GM18508 (cell line): ENCODE data around the gene KDM4B.

Source experiments
- ATAC-seq: cut with Tn5 transposase; IDR thresholded peaks from one replicate; pipeline ENCODE4 v1.9.1; 2021; ENCODE audit warnings: moderate number of reproducible peaks; ENCODE audit not compliant: insufficient read depth, unreplicated experiment

Gene KDM4B

DNA sequence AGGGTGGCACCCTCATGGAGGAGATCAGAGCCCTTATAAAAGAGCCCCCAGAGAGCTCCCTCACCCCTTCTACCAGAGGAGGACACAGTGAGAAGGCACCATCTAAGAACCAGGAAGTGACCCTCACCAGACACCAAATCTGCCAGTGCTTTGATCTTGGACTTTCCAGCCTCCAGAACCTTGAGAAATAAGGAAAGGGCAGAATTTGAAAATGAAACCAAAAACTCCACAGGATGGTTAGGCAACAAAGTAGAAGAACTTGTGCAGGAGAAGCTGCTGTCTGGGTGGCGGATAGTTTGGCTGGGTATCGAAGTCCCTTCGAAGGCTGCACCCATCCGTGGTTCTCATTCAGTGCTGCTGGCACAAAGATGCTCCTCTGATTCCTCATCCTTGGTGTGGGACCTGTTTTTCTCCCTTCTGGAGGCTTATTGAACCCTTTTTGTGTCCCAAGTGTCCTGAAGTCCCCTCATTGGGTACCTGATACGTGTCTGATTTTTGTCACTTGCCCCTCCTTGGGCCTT lies 130.8 kb downstream of the KDM4B start:
- no peak for ATAC-seq

DNA sequence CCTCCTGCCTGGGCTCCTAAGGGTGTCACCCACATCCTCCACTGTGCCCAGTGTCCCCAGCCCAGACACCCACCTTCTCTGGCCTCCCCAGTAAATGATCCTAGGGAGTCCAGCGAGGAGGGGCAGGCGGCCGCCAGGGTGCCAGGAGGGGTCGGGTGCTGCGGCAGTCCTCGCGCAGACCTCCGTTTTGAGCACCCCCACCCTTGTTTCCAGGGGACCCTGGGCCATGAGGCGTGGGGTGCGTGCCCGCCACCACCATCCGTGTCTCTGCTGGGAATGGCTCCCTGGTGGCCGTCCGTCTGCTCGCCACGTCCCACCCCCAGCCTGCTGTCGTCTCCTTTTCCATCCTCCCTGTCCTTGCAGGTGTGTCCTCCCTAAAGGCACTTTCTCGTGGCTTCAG lies 133.0 kb downstream of the KDM4B start:
- ATAC-seq = no peak

GRCh38 chr19:5102520-5102919 lies 133.6 kb downstream of the KDM4B start:
- no peak for ATAC-seq

DNA sequence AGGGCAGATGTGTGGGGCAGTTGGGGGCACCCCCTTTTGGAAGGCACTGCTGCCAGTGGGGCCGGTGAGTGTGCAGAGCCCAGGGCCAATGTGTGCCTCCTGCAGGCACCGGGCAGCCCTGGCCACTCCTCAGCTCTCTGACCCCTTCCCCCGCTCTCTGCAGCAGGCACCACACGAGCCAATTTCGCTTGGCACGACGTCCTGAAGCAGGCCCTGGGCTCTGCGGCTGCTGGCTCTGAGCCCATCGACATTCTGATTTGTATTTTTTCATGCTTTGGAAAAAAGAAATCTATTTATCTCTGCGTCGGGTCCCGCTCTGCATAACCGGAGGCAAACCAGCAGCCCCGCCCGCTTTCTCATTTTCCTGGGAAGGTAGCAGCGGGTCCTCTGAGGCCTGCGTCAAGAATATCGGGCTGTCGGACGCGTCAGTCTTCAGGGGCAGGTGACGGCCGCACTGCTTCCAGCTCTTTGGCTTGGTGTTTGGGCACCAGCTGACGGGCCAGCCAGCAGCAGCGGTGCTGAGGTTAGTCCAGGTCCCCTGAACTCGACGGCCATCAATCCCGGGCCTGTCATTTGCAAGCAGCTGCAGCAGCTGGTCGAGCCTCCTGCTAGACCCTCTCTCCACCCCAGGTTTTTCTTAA lies 134.3 kb downstream of the KDM4B start:
- ATAC-seq = no peak

- no peak for ATAC-seq
These were observed 135.0 kb downstream of the KDM4B start for GRCh38 chr19:5103812-5104410.

DNA sequence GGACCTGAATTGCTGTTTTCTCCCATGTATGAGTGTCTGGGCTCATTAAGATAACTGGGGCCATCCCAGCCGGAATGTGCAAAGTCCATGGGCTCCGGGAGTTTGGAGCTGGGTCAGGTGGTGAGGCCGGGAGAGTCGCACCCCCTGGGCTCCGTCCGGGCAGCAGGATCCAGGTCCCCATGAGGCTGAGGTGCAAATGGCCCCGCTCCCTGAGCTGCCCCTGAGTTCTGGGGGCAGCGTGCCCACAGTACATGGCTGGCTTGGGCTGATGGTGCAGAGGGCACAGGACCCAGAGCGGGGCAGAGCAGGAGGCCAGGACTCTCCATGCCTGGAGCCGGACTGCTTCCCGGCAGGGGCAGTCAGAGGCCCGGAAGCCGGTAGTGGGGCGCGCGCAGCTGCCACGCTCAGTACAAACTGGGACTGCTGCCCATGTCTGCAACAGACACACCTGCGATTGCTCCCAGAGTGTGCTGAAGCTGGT lies 136.0 kb downstream of the KDM4B start:
- ATAC-seq = no peak

GRCh38 chr19:5106191-5106726 lies 137.3 kb downstream of the KDM4B start:
- ATAC-seq = no peak

GRCh38 chr19:5106971-5107370 lies 138.1 kb downstream of the KDM4B start:
- ATAC-seq = no peak

GRCh38 chr19:5107432-5108122 lies 138.7 kb downstream of the KDM4B start:
- ATAC-seq = no peak

DNA sequence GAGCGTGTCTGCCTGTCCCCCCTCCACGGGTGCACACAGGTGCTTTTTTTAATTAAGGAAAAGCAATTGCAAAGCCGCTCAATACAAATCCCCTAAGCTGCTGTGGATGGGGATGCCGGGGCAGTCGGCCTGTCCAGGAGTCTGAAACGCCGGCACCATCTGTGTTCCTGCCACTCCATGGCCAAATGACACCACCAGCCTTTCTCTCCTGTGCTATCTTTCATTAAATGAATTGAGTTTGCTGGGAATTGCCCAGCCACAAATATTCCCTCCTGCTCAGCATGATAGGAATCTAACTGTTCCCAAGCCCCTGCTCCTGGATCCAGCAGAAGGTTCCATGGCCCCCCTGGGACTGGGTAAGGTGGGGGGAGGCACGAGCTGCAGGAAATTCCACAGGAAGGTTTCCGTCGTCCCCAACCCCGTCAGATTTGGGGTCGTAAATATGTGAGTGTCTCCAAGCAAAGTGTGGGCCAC lies 139.2 kb downstream of the KDM4B start:
- no peak for ATAC-seq

GRCh38 chr19:5108866-5109265 lies 140.0 kb downstream of the KDM4B start:
- no peak for ATAC-seq

- ATAC-seq = no peak
These were observed 140.6 kb downstream of the KDM4B start for GRCh38 chr19:5109560-5109959.

DNA sequence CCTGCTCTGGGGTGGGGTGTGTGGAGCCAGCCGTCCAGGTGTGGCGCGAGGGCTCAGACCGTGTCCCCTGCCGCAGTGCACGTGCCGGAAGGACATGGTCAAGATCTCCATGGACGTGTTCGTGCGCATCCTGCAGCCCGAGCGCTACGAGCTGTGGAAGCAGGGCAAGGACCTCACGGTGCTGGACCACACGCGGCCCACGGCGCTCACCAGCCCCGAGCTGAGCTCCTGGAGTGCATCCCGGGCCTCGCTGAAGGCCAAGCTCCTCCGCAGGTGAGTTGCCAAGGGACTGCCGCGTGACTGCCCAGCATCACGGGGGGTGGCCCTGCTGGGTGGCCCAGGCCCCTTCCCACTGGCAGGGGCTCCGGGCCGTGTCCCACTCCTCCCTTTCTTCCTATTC lies 141.6 kb downstream of the KDM4B start:
- ATAC-seq = no peak

GRCh38 chr19:5111051-5111450 lies 142.1 kb downstream of the KDM4B start:
- ATAC-seq = no peak

DNA sequence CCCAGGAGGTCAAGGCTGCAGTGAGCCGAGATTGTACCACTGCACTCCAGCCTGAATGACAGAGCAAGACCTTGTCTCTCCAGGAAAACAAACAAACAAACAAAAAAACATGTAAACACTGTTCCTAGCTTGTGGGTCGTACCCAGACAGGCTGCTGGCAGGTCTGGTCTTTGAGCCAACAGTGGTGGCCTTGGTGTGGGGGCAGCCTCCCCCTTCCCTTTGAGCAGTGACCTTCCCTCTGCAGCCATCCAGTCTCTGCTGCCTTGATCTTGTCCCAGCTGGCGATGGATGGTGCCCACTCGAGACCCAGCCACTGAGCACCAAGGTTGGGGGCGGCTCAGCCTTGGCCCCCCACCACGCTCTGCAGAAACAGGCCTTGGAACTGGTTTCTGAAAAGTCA lies 143.3 kb downstream of the KDM4B start:
- ATAC-seq = no peak

GRCh38 chr19:5112681-5113575 lies 144.0 kb downstream of the KDM4B start:
- ATAC-seq = no peak

DNA sequence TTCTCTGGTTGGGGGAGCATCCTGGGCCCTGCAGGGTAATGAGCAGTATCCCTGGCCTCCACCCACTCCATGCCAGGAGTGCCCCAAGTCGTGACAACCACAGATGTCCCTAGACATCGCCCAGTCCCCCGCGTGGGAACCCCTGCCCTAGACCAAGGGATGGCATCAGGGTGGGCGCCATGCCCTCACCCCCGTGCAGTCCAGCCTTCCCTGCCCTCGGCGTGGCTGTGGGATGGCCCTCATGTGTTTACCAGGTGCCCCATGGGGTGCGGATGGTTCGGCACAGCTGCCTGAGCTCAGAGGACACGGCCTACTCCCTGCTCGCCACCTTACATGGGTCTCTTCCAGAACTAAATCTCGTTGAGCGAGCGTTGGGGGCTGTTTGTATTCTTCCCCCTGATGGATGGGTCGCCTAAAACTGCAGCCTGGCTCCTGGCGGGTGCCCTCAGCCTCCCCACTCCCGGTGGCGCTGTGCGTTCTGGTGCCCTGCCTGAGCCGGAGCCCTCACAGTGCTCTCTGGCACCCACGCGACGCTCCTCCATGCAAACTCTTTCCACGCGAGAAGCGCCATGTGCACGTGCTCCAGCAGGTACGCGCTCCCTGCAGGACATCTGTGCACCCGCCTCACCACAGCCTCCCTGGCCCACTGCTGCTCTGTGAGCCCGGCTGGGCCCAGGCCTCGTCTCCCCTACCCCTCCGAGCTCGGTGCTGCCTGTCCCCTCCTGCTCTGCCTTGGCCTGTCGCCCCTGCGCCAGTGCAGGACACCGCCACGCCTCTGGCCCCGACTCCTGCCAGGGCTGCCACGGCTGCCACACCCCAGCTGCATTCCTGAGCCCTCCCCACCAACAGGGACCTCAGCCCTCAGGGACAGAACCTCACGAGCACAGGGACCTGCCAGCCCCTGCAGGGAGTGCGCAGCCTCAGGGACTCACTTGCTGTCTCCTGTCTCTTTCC lies 145.0 kb downstream of the KDM4B start:
- no peak for ATAC-seq

- no peak for ATAC-seq
These were observed 145.8 kb downstream of the KDM4B start for GRCh38 chr19:5114727-5115126.

- ATAC-seq = no peak
These were observed 146.4 kb downstream of the KDM4B start for GRCh38 chr19:5115351-5115750.
